HEK293T (cell line): ENCODE measurements around the gene RUVBL2.
A peak's percentile ranks its signal among the peaks of the same experiment; 100 is the strongest.

Source experiments
- CTCF ChIA-PET: fragments of 350-600 bp; formaldehyde crosslinking; extraction: SDS; loops from one replicate; lab custom pipeline; 2021; ENCODE audit warnings: antibody characterized with exemption, inconsistent platforms; lab: Yijun Ruan, JAX
- POLR2A ChIA-PET: fragments of 350-600 bp; formaldehyde crosslinking; extraction: SDS; loops from one replicate; lab custom pipeline; 2020; ENCODE audit warnings: antibody characterized with exemption, inconsistent platforms; lab: Yijun Ruan, JAX
- DNase-seq: peaks from one replicate; pipeline ENCODE4 v3.0.0; 2012; ENCODE audit warnings: mixed read lengths; ENCODE audit errors: extremely low spot score
- ARNT ChIP-seq: fragments of 450-650 bp; IDR thresholded peaks from 2 replicates; pipeline ENCODE4 v1.6.1; 2017; ENCODE audit warnings: mild to moderate bottlenecking
- BHLHE40 ChIP-seq: fragments of 450-650 bp; IDR thresholded peaks from 2 replicates; pipeline ENCODE4 v1.6.1; 2016; ENCODE audit warnings: mild to moderate bottlenecking, moderate library complexity, borderline replicate concordance
- CTBP1 ChIP-seq: fragments of 450-650 bp; IDR thresholded peaks from 2 replicates; pipeline ENCODE4 v1.6.1; 2016; ENCODE audit warnings: borderline replicate concordance
- ELF4 ChIP-seq: fragments of 450-650 bp; IDR thresholded peaks from 2 replicates; pipeline ENCODE4 v1.6.1; 2017; ENCODE audit warnings: antibody characterized with exemption
- FOXA1 ChIP-seq: fragments of 450-650 bp; IDR thresholded peaks from 2 replicates; pipeline ENCODE4 v1.6.1; 2016; ENCODE audit warnings: mild to moderate bottlenecking
- FOXK2 ChIP-seq: fragments of 450-650 bp; IDR thresholded peaks from 2 replicates; pipeline ENCODE4 v1.6.1; 2016; ENCODE audit warnings: mild to moderate bottlenecking
- FOXM1 ChIP-seq: fragments of 450-650 bp; IDR thresholded peaks from 2 replicates; pipeline ENCODE4 v1.6.1; 2017; ENCODE audit warnings: mild to moderate bottlenecking, borderline replicate concordance
- HDGF ChIP-seq: fragments of 450-650 bp; IDR thresholded peaks from 2 replicates; pipeline ENCODE4 v1.6.1; 2017; ENCODE audit warnings: antibody characterized with exemption, borderline replicate concordance
- L3MBTL2 ChIP-seq: fragments of 450-650 bp; conservative IDR thresholded peaks from 2 replicates; pipeline ENCODE4 v1.6.1; 2016; ENCODE audit warnings: mild to moderate bottlenecking
- LEF1 ChIP-seq: fragments of 450-650 bp; IDR thresholded peaks from 2 replicates; pipeline ENCODE4 v1.6.1; 2017; ENCODE audit warnings: mild to moderate bottlenecking, borderline replicate concordance
- NFRKB ChIP-seq: fragments of 450-650 bp; IDR thresholded peaks from 2 replicates; pipeline ENCODE4 v1.6.1; 2016; ENCODE audit warnings: mild to moderate bottlenecking, moderate library complexity
- PKNOX1 ChIP-seq: fragments of 450-650 bp; IDR thresholded peaks from 2 replicates; pipeline ENCODE4 v1.6.1; 2016
- SP1 ChIP-seq: fragments of 450-650 bp; IDR thresholded peaks from 2 replicates; pipeline ENCODE4 v1.6.1; 2017
- SUZ12 ChIP-seq: fragments of 450-650 bp; IDR thresholded peaks from 2 replicates; pipeline ENCODE4 v1.6.1; 2016; ENCODE audit warnings: mild to moderate bottlenecking
- TARDBP ChIP-seq: fragments of 450-650 bp; IDR thresholded peaks from 2 replicates; pipeline ENCODE4 v1.6.1; 2016
- ZNF384 ChIP-seq: fragments of 450-650 bp; IDR thresholded peaks from 2 replicates; pipeline ENCODE4 v1.6.1; 2016

The RUVBL2 gene

GRCh38 chr19:49064768-49065611 is 71.3 kb downstream of the RUVBL2 start, which contains the start of gene NTF4:
TSS of gene NTF4 (minus strand) at chr19:49064818. CDS start at chr19:49061997, 2,821 bp downstream.
- TF ChIP-seq NFRKB (no peak), CTBP1 (no peak), FOXM1 (no peak), FOXK2 (no peak), L3MBTL2 (no peak), TARDBP (no peak), BHLHE40 (no peak), ELF4 (no peak), FOXA1 (no peak), SUZ12 (no peak), HDGF (no peak), SP1 (no peak), LEF1 (no peak), ZNF384 (no peak), ARNT (no peak), PKNOX1 (no peak)
- peak; percentile 60 for DNase-seq
- ChIA-PET CTCF (interaction anchor here (0.5 to 1.6 kb wide), 6 partner anchors 9 to 160 kb away, joined by 3 to 9 read pairs (median 4); partner anchors contain the start of genes GYS1 and RUVBL2), POLR2A (interaction anchor here (0.7 to 1.5 kb wide), 4 partner anchors 9 to 65 kb away, joined by 3 to 6 read pairs (median 4); no protein-coding TSS in a partner anchor)
